PC-3 (cell line): ENCODE data around the gene PDF. TPM values are rescaled to one million over a fixed set of nuclear protein-coding genes. Genes with fewer than 3 reads are reported as not detected.
A peak's percentile ranks its signal among the peaks of the same experiment; 100 is the strongest.

Experiments
- ATAC-seq: fragments of 200-7000 bp; cut with Tn5 transposase; 2 replicates; pipeline ENCODE4 v1.9.1; 2020; ENCODE audit warnings: mild to moderate bottlenecking, moderate library complexity
- BruUV-seq: library from RNA; stranded (reverse); fragments of 400-500 nt; replicated peaks from 2 replicates; lab custom pipeline; 2021; lab: Mats Ljungman, UMichigan
- CTCF ChIA-PET: fragments of 300-600 bp; sonication (Branson Sonifier 250); formaldehyde crosslinking; loops from one replicate; lab custom pipeline; 2022; ENCODE audit warnings: antibody characterized with exemption; lab: Charles Lee
- POLR2A ChIA-PET: fragments of 300-600 bp; sonication (Branson Sonifier 250); formaldehyde crosslinking; loops from one replicate; lab custom pipeline; 2022; ENCODE audit warnings: antibody characterized with exemption; ENCODE audit not compliant: unreplicated experiment; lab: Charles Lee
- DNase-seq: peaks from one replicate; pipeline ENCODE4 v3.0.0-alpha.2; 2015
- H2AFZ ChIP-seq: fragments of 300-600 bp; sonication (generic); 2 replicates; pipeline ENCODE4 v1.6.0; 2016; ENCODE audit warnings: antibody characterized with exemption, low read length
- H3F3A ChIP-seq: fragments of 300-600 bp; sonication (generic); one replicate; pipeline ENCODE4 v1.6.0; 2017; ENCODE audit warnings: antibody characterized with exemption, low read length, control low read depth, mild to moderate bottlenecking; ENCODE audit not compliant: unreplicated experiment
- H3K27ac ChIP-seq: fragments of 300-600 bp; sonication (generic); 2 replicates; pipeline ENCODE4 v1.5.1; 2016; ENCODE audit warnings: mild to moderate bottlenecking, low read length
- H3K27me3 ChIP-seq: fragments of 300-600 bp; sonication (generic); 2 replicates; pipeline ENCODE4 v1.6.1; 2016; ENCODE audit warnings: low read length, mixed read lengths
- H3K36me3 ChIP-seq: fragments of 300-600 bp; sonication (generic); 2 replicates; pipeline ENCODE4 v1.6.1; 2016; ENCODE audit warnings: low read depth, mixed run types, low read length, mixed read lengths
- H3K4me1 ChIP-seq: fragments of 300-600 bp; sonication (generic); 2 replicates; pipeline ENCODE4 v1.5.1; 2016; ENCODE audit warnings: low read length; ENCODE audit not compliant: insufficient read depth
- H3K4me2 ChIP-seq: fragments of 300-600 bp; sonication (generic); 2 replicates; pipeline ENCODE4 v1.6.0; 2016; ENCODE audit warnings: low read length
- H3K4me3 ChIP-seq: fragments of 300-600 bp; sonication (generic); 2 replicates; pipeline ENCODE4 v1.5.1; 2016; ENCODE audit warnings: mild to moderate bottlenecking, low read length, mixed read lengths
- H3K79me2 ChIP-seq: fragments of 300-600 bp; sonication (generic); 2 replicates; pipeline ENCODE4 v1.6.1; 2017; ENCODE audit warnings: low read length, mixed read lengths
- H3K9ac ChIP-seq: fragments of 300-600 bp; sonication (generic); 2 replicates; pipeline ENCODE4 v1.6.0; 2016; ENCODE audit warnings: mild to moderate bottlenecking, low read length
- H3K9me2 ChIP-seq: fragments of 300-600 bp; sonication (generic); replicated peaks from 2 replicates; pipeline ENCODE4 v1.6.1; 2016; ENCODE audit warnings: mixed run types, low read length, mixed read lengths
- H3K9me3 ChIP-seq: fragments of 300-600 bp; sonication (generic); 2 replicates; pipeline ENCODE4 v1.6.1; 2016; ENCODE audit warnings: low read length, mixed read lengths
- H4K20me1 ChIP-seq: fragments of 300-600 bp; sonication (generic); 2 replicates; pipeline ENCODE4 v1.6.1; 2016; ENCODE audit warnings: low read length, mixed read lengths
- EZH2 ChIP-seq: fragments of 300-600 bp; sonication (generic); IDR thresholded peaks from one replicate; pipeline ENCODE4 v1.6.1; 2017; ENCODE audit warnings: antibody characterized with exemption, mild to moderate bottlenecking, low read length; ENCODE audit not compliant: unreplicated experiment
- EZH2phosphoT487 ChIP-seq: fragments of 300-600 bp; sonication (generic); IDR thresholded peaks from 2 replicates; pipeline ENCODE4 v1.6.1; 2018; ENCODE audit warnings: mild to moderate bottlenecking, antibody characterized with exemption, low read length, borderline replicate concordance
- intact Hi-C: fragments of 100-400 bp; cut with micrococcal nuclease; formaldehyde crosslinking; loops from 2 replicates; pipeline ENCODE4 v1.9.0; 2023
- total RNA-seq: library from RNA; depleted of rRNA; stranded (reverse); fragments of >200 nt; gene quantifications from 2 replicates; pipeline ENCODE4 v1.2.3, GENCODE V29; 2014
- TF ChIP-seq, protein P1 (sequence below): fragments of 300-600 bp; sonication (generic); conservative IDR thresholded peaks from 2 replicates; pipeline ENCODE4 v1.5.1; 2017; ENCODE audit warnings: antibody characterized with exemption, low read depth, mild to moderate bottlenecking, low read length

The PDF gene
- total RNA-seq, 1 experiment from 2014 or later = 30.6 TPM

DNA sequence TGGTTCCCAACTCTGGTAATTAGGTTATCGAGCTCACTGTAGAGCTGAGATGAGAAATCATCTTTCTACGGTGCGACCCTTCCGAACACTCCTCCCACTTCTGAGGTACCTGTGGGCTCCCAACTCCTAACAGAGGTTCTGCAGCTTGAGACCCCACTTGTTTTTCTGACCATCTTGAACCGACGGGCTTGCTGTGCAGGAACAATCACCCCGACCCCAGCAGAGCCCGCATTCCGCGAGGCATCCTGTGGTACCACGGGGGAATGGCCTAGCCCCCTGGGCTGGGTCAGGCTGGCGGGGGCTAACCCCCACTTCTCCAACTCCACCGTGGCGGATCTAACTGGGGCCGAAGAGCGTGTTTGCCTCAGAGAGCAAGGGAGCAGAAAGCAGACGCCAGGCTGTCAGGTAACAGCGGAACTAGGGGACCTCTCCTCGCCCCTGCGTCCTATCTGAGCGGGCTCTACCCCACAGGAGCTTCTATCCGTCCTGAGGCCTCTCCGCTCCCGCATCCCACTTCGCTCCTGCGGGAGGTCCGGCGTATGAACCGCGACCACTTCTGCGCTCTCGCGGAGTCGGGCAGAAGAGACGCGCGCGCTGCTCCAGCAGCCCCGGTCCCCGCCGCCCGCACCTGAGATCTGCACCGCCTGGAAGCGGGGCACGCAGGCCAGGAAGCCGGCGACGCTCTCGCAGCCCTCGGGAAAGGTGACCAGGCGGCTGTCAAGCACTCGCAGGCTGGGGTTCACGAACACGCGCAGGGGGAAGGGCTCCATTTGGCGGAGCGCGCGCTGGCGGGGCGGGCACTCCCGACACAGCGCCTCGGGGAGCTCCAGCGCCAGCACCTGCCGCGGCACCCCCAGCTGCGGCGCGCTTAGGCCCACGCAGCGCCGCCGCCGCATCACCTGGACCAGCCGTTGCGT lies 761 bp downstream of the PDF start:
- no TSS peak for BruUV-seq
- H4K20me1 ChIP-seq = peaks cover 10% of the 10 kb centered on the region
- H3K27ac ChIP-seq = peak overlapping the region; percentile 32; the same call in 1 of the 2 replicates
- intact Hi-C loops = no loop called here
- TF ChIP-seq EZH2 = no peak
- TF ChIP-seq, protein P1, sequence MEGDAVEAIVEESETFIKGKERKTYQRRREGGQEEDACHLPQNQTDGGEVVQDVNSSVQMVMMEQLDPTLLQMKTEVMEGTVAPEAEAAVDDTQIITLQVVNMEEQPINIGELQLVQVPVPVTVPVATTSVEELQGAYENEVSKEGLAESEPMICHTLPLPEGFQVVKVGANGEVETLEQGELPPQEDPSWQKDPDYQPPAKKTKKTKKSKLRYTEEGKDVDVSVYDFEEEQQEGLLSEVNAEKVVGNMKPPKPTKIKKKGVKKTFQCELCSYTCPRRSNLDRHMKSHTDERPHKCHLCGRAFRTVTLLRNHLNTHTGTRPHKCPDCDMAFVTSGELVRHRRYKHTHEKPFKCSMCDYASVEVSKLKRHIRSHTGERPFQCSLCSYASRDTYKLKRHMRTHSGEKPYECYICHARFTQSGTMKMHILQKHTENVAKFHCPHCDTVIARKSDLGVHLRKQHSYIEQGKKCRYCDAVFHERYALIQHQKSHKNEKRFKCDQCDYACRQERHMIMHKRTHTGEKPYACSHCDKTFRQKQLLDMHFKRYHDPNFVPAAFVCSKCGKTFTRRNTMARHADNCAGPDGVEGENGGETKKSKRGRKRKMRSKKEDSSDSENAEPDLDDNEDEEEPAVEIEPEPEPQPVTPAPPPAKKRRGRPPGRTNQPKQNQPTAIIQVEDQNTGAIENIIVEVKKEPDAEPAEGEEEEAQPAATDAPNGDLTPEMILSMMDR = no peak
- no peak for TF ChIP-seq EZH2phosphoT487
- H3K4me3 ChIP-seq = peak overlapping the region; percentile 80
- H2AFZ ChIP-seq = peak overlapping the region; percentile 63; the same call in 1 of the 2 replicates
- H3K27me3 ChIP-seq = no peaks in the 10 kb centered on the region
- H3K9me2 ChIP-seq = no peaks in the 10 kb centered on the region
- peak; percentile 23 for ATAC-seq
- peaks cover 21% of the 10 kb centered on the region for H3K4me1 ChIP-seq
- H3K9ac ChIP-seq = peak overlapping the region; percentile 86
- peaks cover 53% of the 10 kb centered on the region for H3K79me2 ChIP-seq
- DNase-seq = peak; percentile 14
- peak overlapping the region; percentile 96 for H3K4me2 ChIP-seq
- no peaks in the 10 kb centered on the region for H3K9me3 ChIP-seq
- ChIA-PET CTCF (no interaction called here), POLR2A (no interaction called here)
- no peaks in the 10 kb centered on the region for H3F3A ChIP-seq
- H3K36me3 ChIP-seq = peaks cover 21% of the 10 kb centered on the region

DNA sequence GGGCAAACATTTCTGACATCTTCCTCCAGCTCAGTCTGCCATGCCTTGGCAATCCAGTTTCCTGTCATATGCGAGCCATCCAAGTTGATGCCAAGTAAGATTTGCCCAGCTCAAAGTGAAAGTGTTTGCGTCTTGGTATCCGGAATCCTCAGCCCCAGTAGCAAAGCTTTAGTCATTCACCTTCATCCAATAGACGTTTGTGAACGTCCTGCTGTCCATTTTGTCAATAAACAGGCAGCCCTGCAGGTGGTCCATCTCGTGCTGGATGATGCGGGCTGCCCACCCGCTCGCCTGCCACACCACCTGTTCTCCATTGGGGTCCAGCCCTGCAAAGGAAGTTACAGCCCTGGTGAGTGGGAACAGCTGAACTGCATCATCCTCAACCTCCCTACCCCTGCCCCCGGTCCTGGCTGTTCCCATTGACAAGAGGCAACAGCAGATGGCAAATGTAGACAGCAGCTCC lies 1.5 kb downstream of the PDF start:
- Histone ChIP-seq H3K27me3 (no peaks in the 10 kb centered on the region), H3K36me3 (peaks cover 15% of the 10 kb centered on the region), H3K79me2 (peaks cover 60% of the 10 kb centered on the region), H3K4me2 (peak overlapping the region; percentile 96), H3K9me2 (no peaks in the 10 kb centered on the region), H3K4me1 (peaks cover 21% of the 10 kb centered on the region), H3K9ac (peak overlapping the region; percentile 86), H3K9me3 (no peaks in the 10 kb centered on the region), H3K4me3 (peak overlapping the region; percentile 80), H2AFZ (no peak overlapping the region), H3F3A (no peaks in the 10 kb centered on the region), H4K20me1 (peaks cover 10% of the 10 kb centered on the region), H3K27ac (0 out of 2 replicates have a peak overlapping the region, but pooled peaks have one; percentile 3)
- ChIA-PET CTCF (interaction anchor here (0.6 kb wide), 1 partner anchor 17 kb away, joined by 3 read pairs; no protein-coding TSS in a partner anchor), POLR2A (interaction anchor here (0.6 kb wide), 1 partner anchor 666 kb away, joined by 5 read pairs; no protein-coding TSS in a partner anchor)
- BruUV-seq = no TSS peak
- DNase-seq (peak; percentile 73), ATAC-seq (peak; percentile 18)
- TF ChIP-seq EZH2phosphoT487 (no peak), EZH2 (no peak)
- TF ChIP-seq, protein P1 = no peak
- intact Hi-C loops = no loop called here
